CD4-positive, alpha-beta T cell (primary cell): ENCODE measurements around the gene FOLR3. TPM values are rescaled to one million over a fixed set of nuclear protein-coding genes. Genes with fewer than 3 reads are reported as not detected.
"Not testable (repeated sequence)": the region's sequence is repeated elsewhere in the genome, so short reads cannot be mapped to it uniquely, and the experiment has no call there.

ENCODE experiments used
- ATAC-seq: fragments of 200-7000 bp; cut with Tn5 transposase; one replicate; pipeline ENCODE4 v1.10.0; 2022; ENCODE audit warnings: mild to moderate bottlenecking; ENCODE audit not compliant: poor library complexity
- CTCF ChIA-PET: fragments of 350-600 bp; sonication (Branson Sonifier 250); formaldehyde crosslinking; loops from one replicate; lab custom pipeline; 2021; ENCODE audit warnings: antibody characterized with exemption, inconsistent platforms; lab: Charles Lee
- POLR2A ChIA-PET: fragments of 350-600 bp; sonication (Branson Sonifier 250); formaldehyde crosslinking; loops from one replicate; lab custom pipeline; 2021; ENCODE audit warnings: antibody characterized with exemption, inconsistent platforms; lab: Charles Lee
- DNase-seq, 14 experiments: peaks; one replicate each; pipeline ENCODE4 v3.0.0-alpha.2; 2013 to 2020; ENCODE audit warnings: mixed read lengths in 2 of 14
- H3K27ac ChIP-seq, 2 donors: one replicate each; pipeline versions ENCODE4 v1.5.1 to v1.7.0; 2013; ENCODE audit warnings: low read length in 2 of 2, low read depth in 1 of 2, mild to moderate bottlenecking in 1 of 2
- H3K27me3 ChIP-seq, 2 experiments: 1 replicate in 1 of 2; 2 replicates in 1 of 2; pipeline versions ENCODE4 v1.6.1 to v1.7.0; 2013; ENCODE audit warnings: low read length in 2 of 2, control low read depth in 1 of 2, mild to moderate bottlenecking in 1 of 2, moderate library complexity in 1 of 2; ENCODE audit not compliant: insufficient read depth in 2 of 2, control insufficient read depth in 1 of 2
- H3K36me3 ChIP-seq: one replicate; pipeline ENCODE4 v1.6.1; 2013; ENCODE audit warnings: low read length, control low read depth; ENCODE audit not compliant: insufficient read depth
- H3K4me1 ChIP-seq: one replicate; pipeline ENCODE4 v1.6.1; 2013; ENCODE audit warnings: low read length, control low read depth; ENCODE audit not compliant: insufficient read depth
- H3K4me3 ChIP-seq: one replicate; pipeline ENCODE4 v1.5.1; 2013; ENCODE audit warnings: mild to moderate bottlenecking, low read length, moderate library complexity
- H3K9me3 ChIP-seq, 2 experiments: 1 replicate in 1 of 2; 2 replicates in 1 of 2; pipeline versions ENCODE4 v1.6.1 to v1.7.0; 2013; ENCODE audit warnings: low read length in 2 of 2, mild to moderate bottlenecking in 2 of 2, control low read depth in 1 of 2, moderate library complexity in 1 of 2; ENCODE audit not compliant: control insufficient read depth in 1 of 2, insufficient read depth in 1 of 2
- H3K27ac Mint-ChIP-seq: one replicate; pipeline ENCODE4 v1.8.0; 2020; ENCODE audit warnings: mixed read lengths
- H3K27me3 Mint-ChIP-seq: one replicate; pipeline ENCODE4 v1.8.0; 2021; ENCODE audit warnings: mixed read lengths
- H3K36me3 Mint-ChIP-seq: one replicate; pipeline ENCODE4 v1.8.0; 2021; ENCODE audit warnings: low read depth, mixed read lengths
- H3K4me1 Mint-ChIP-seq: one replicate; pipeline ENCODE4 v1.8.0; 2021; ENCODE audit warnings: low read depth, mixed read lengths
- H3K4me3 Mint-ChIP-seq: one replicate; pipeline ENCODE4 v1.8.0; 2020; ENCODE audit warnings: mild to moderate bottlenecking, mixed read lengths
- H3K9me3 Mint-ChIP-seq: one replicate; pipeline ENCODE4 v1.8.0; 2020; ENCODE audit warnings: mixed read lengths
- intact Hi-C, 2 experiments: fragments of 100-400 bp; cut with DNase I in 1 of 2; cut with micrococcal nuclease in 1 of 2; formaldehyde crosslinking; loops; one replicate each; pipeline versions ENCODE4 v1.15.1 to v1.9.0; 2023 to 2025; cut with DNase I, micrococcal nuclease
- total RNA-seq, 174 experiments: library from RNA in 2 of 174; stranded (reverse) in 2 of 174; gene quantifications; one replicate each; pipeline ENCODE4 v1.2.3 and lab custom pipeline; 2021 to 2026
- TF ChIP-seq, protein P1 (sequence below): fragments of 200-600 bp; IDR thresholded peaks from one replicate; pipeline ENCODE4 v1.8.0; 2022; ENCODE audit warnings: antibody characterized with exemption, mild to moderate bottlenecking

The FOLR3 gene
- total RNA-seq, 2 experiments from 2014 or later: 0.47 TPM; not detected in 1

DNA sequence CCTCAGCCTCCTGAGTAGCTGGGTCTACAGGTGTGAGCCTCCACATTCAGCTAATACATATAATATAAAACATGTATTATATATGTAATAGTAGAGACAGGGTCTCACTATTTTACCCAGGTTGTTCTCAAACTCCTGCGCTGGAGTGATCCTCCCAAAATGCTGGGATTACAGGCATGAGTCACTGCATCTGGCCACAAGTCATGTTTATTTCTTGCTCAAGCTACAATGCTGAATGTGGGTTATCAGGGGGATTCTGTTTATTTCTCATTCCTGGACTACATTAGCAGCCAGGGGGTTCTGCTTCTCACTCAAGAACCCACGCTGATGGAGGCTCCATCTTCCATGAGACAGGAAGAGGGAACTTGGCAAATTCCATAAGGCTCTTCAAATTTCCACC lies 24.8 kb downstream of the FOLR3 start:
- no peak overlapping the region for H3K27ac Mint-ChIP-seq
- H3K4me3 ChIP-seq: no peak overlapping the region
- no peaks in the 10 kb centered on the region for H3K4me1 ChIP-seq
- no peak overlapping the region for H3K27ac ChIP-seq
- H3K9me3 Mint-ChIP-seq: no peaks in the 10 kb centered on the region
- intact Hi-C loops: no loop called here
- H3K4me1 Mint-ChIP-seq: no peaks in the 10 kb centered on the region
- H3K27me3 ChIP-seq: peaks cover 0 to 12% of the 10 kb centered on the region in 2 experiments
- peaks cover 21% of the 10 kb centered on the region for H3K27me3 Mint-ChIP-seq
- DNase-seq (no peak), ATAC-seq (no peak)
- ChIA-PET POLR2A (no interaction called here), CTCF (no interaction called here)
- H3K36me3 ChIP-seq: no peaks in the 10 kb centered on the region
- no peak overlapping the region for H3K4me3 Mint-ChIP-seq
- no peaks in the 10 kb centered on the region for H3K9me3 ChIP-seq
- TF ChIP-seq, protein P1, sequence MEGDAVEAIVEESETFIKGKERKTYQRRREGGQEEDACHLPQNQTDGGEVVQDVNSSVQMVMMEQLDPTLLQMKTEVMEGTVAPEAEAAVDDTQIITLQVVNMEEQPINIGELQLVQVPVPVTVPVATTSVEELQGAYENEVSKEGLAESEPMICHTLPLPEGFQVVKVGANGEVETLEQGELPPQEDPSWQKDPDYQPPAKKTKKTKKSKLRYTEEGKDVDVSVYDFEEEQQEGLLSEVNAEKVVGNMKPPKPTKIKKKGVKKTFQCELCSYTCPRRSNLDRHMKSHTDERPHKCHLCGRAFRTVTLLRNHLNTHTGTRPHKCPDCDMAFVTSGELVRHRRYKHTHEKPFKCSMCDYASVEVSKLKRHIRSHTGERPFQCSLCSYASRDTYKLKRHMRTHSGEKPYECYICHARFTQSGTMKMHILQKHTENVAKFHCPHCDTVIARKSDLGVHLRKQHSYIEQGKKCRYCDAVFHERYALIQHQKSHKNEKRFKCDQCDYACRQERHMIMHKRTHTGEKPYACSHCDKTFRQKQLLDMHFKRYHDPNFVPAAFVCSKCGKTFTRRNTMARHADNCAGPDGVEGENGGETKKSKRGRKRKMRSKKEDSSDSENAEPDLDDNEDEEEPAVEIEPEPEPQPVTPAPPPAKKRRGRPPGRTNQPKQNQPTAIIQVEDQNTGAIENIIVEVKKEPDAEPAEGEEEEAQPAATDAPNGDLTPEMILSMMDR: no peak
- no peaks in the 10 kb centered on the region for H3K36me3 Mint-ChIP-seq

DNA sequence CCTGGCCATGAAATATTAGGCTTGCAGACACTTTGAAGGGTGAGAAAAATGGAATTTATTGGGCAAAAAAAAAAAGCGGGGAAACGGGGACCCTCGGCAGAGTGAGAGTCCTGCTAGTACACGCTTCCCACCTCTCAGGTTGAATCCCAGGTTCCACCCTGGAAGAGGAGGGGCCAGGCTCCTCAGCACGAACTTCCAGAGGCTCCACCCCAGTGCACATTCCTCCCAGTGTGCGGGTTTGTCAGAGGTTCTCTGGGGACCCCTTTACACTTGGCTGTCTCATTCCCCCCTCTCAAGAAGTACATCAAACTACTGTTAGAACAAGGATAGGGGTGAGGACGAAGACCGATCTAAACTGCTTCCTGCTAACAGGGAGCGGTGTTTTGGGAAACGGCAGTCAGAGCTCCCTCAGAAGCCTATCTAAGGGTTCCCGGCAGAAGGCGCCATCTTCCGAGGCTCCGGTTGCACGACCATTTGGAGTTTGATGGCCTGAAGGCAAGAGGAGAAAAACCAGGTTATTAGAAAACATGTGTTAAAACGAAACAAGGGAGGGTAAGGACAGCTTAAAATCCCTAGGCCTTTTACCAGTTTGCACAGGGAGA lies 27.5 kb downstream of the FOLR3 start:
- no peak for ATAC-seq
- Mint-ChIP-seq H3K9me3 (no peaks in the 10 kb centered on the region), H3K4me3 (no peak overlapping the region), H3K4me1 (no peaks in the 10 kb centered on the region), H3K27me3 (peaks cover 21% of the 10 kb centered on the region), H3K36me3 (no peaks in the 10 kb centered on the region), H3K27ac (no peak overlapping the region)
- intact Hi-C loops: no loop called here
- no peak overlapping the region for H3K27ac ChIP-seq
- no peaks in the 10 kb centered on the region for H3K36me3 ChIP-seq
- TF ChIP-seq, protein P1: no peak
- no peak overlapping the region for H3K4me3 ChIP-seq
- no peak for DNase-seq
- H3K27me3 ChIP-seq: peaks cover 0 to 12% of the 10 kb centered on the region in 2 experiments
- H3K9me3 ChIP-seq: no peaks in the 10 kb centered on the region
- CTCF ChIA-PET: no interaction called here
- no peaks in the 10 kb centered on the region for H3K4me1 ChIP-seq
- POLR2A ChIA-PET: no interaction called here

DNA sequence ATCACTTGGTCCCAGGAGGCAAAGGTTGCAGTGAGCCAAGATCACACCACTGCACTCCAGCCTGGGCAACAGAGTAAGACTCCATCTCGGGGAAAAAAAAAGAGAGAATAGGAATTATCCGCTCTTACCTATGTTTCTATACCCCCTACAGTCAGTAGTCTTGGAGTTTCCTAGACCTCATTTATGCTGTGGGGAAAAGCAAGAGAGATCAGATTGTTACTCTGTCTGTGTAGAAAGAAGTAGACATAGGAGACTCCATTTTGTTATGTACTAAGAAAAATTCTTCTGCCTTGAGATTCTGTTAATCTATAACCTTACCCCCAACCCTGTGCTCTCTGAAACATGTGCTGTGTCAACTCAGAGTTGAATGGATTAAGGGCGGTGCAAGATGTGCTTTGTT lies 28.7 kb downstream of the FOLR3 start:
- DNase-seq, ATAC-seq, H3K4me1 Mint-ChIP-seq, H3K4me1 ChIP-seq, H3K27ac ChIP-seq, H3K27ac Mint-ChIP-seq, H3K9me3 Mint-ChIP-seq, H3K36me3 Mint-ChIP-seq, H3K36me3 ChIP-seq, H3K9me3 ChIP-seq, H3K4me3 ChIP-seq, intact Hi-C loops, POLR2A ChIA-PET, H3K4me3 Mint-ChIP-seq: not testable (repeated sequence)
- peaks cover 0 to 12% of the 10 kb centered on the region in 2 experiments for H3K27me3 ChIP-seq
- peaks cover 19% of the 10 kb centered on the region for H3K27me3 Mint-ChIP-seq
- CTCF ChIA-PET: interaction anchor here (0.8 kb wide), 1 partner anchor 19 kb away, joined by 4 read pairs; no protein-coding TSS in a partner anchor

GRCh38 chr11:72169046-72169555 lies 33.6 kb downstream of the FOLR3 start:
- H3K9me3 ChIP-seq, H3K27me3 Mint-ChIP-seq, CTCF ChIA-PET, H3K27ac Mint-ChIP-seq, H3K4me1 ChIP-seq, H3K36me3 Mint-ChIP-seq, H3K4me3 ChIP-seq, POLR2A ChIA-PET, H3K9me3 Mint-ChIP-seq, H3K27ac ChIP-seq, ATAC-seq, H3K36me3 ChIP-seq, intact Hi-C loops, H3K4me1 Mint-ChIP-seq, DNase-seq, H3K27me3 ChIP-seq, H3K4me3 Mint-ChIP-seq: not testable (repeated sequence)

DNA sequence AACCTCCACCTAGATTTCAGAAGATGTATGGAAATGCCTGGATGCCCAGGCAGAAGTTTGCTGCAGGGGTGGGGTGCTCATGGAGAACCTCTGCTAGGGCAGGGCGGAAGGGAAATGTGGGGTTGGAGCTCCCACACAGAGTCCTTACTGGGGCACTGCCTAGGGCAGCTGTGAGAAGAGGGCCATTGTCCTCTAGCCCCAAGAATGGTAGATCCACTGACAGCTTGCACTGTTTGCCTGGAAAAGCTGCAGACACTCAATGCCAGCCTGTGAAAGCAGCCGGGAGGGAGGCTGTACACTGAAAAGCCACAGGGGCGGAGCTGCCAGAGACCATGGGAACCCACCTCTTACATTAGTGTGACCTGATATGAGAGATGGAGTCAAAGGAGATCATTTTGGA lies 34.2 kb downstream of the FOLR3 start:
- H3K4me1 ChIP-seq, intact Hi-C loops, H3K4me3 Mint-ChIP-seq, H3K27me3 ChIP-seq, H3K27ac ChIP-seq, H3K4me3 ChIP-seq, H3K27me3 Mint-ChIP-seq, DNase-seq, H3K9me3 Mint-ChIP-seq, H3K4me1 Mint-ChIP-seq, ATAC-seq, H3K27ac Mint-ChIP-seq, POLR2A ChIA-PET, H3K36me3 ChIP-seq, H3K36me3 Mint-ChIP-seq, H3K9me3 ChIP-seq: not testable (repeated sequence)
- CTCF ChIA-PET: interaction anchor here (0.6 kb wide), 1 partner anchor 139 kb away, joined by 3 read pairs; no protein-coding TSS in a partner anchor

DNA sequence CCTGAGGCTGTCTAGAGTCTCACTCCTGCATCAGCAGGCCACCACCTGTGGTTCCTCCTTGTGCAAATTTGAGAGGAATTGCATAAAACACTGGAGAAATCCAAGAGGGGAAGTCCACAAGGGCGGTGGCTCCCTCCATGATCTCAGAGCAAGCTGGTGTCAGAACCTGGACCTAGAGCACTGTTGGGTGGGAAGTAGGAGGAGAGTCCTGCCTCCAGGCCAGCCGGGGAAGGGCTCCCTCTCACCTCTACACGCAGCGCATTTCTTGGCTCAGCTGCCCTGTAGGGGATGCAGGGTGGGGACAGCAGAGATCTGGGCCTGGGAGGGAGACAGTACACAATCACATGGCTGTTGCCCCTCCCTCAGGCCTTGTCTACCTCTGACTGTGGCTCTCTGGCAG lies 36.5 kb downstream of the FOLR3 start:
- H3K9me3 Mint-ChIP-seq, intact Hi-C loops, H3K4me3 ChIP-seq, H3K36me3 ChIP-seq, DNase-seq, ATAC-seq, H3K36me3 Mint-ChIP-seq, H3K9me3 ChIP-seq, H3K4me3 Mint-ChIP-seq, H3K27me3 Mint-ChIP-seq, H3K4me1 ChIP-seq, H3K27ac Mint-ChIP-seq, CTCF ChIA-PET, H3K4me1 Mint-ChIP-seq, POLR2A ChIA-PET, H3K27ac ChIP-seq, H3K27me3 ChIP-seq: not testable (repeated sequence)
